GM12878 (cell line): ENCODE data around the gene PLCG1. TPM values are rescaled to one million over a fixed set of nuclear protein-coding genes. Genes with fewer than 3 reads are reported as not detected.

Source experiments
- ATAC-seq: fragments of 200-7000 bp; cut with Tn5 transposase; 3 replicates; pipeline ENCODE4 v1.9.1; 2020; ENCODE audit warnings: mild to moderate bottlenecking, moderate library complexity
- BruUV-seq: library from RNA; stranded (reverse); fragments of 400-500 nt; replicated peaks from 2 replicates; lab custom pipeline; 2021; lab: Mats Ljungman, UMichigan
- CTCF ChIA-PET: fragments of 300-600 bp; sonication (Branson Sonifier 250); formaldehyde crosslinking; extraction: SDS; loops from one replicate; lab custom pipeline; 2021; ENCODE audit warnings: inconsistent platforms; lab: Yijun Ruan, JAX
- POLR2A ChIA-PET: fragments of 350-600 bp; formaldehyde crosslinking; extraction: SDS; loops from one replicate; lab custom pipeline; 2021; ENCODE audit warnings: inconsistent platforms; lab: Charles Lee
- RAD21 ChIA-PET: fragments of 300-600 bp; sonication (Branson Sonifier 250); formaldehyde crosslinking; loops from one replicate; lab custom pipeline; 2023; ENCODE audit warnings: antibody characterized with exemption; ENCODE audit not compliant: unreplicated experiment; lab: Charles Lee
- SMC1A ChIA-PET: fragments of 300-600 bp; sonication (Branson Sonifier 250); formaldehyde crosslinking; loops from one replicate; lab custom pipeline; 2023; ENCODE audit not compliant: unreplicated experiment, uncharacterized antibody; lab: Charles Lee
- DNase-seq: peaks from one replicate; pipeline ENCODE4 v3.0.0-alpha.2; 2011; ENCODE audit warnings: low read depth, low spot score
- FAIRE-seq: peaks from 3 replicates; lab custom pipeline; 2011; peaks lifted over from hg19 to GRCh38; lab: Jason Lieb, UNC
- H2AFZ ChIP-seq: 2 replicates; pipeline ENCODE4 v1.6.0; 2011; ENCODE audit warnings: low read depth, low read length, control low read depth; ENCODE audit not compliant: control insufficient read depth
- H3K27ac ChIP-seq: 2 replicates; pipeline ENCODE4 v1.5.1; 2011; ENCODE audit warnings: control low read depth; ENCODE audit not compliant: control insufficient read depth, insufficient read depth
- H3K27me3 ChIP-seq, 2 experiments: replicated peaks in 1 of 2; 2 replicates each; pipeline versions ENCODE4 v1.6.0 to v1.6.1; 2011; ENCODE audit warnings: low read length in 1 of 2; ENCODE audit not compliant: control insufficient read depth in 2 of 2, insufficient read depth in 2 of 2
- H3K36me3 ChIP-seq, 2 experiments: 2 replicates each; pipeline ENCODE4 v1.5.1; 2011; ENCODE audit warnings: low read length in 1 of 2; ENCODE audit not compliant: control insufficient read depth in 2 of 2, insufficient read depth in 2 of 2
- H3K4me1 ChIP-seq: 2 replicates; pipeline ENCODE4 v1.6.1; 2011; ENCODE audit warnings: mild to moderate bottlenecking, low read length, moderate library complexity, mixed read lengths; ENCODE audit not compliant: control insufficient read depth, insufficient read depth
- H3K4me2 ChIP-seq: 2 replicates; pipeline ENCODE4 v1.6.0; 2011; ENCODE audit warnings: control low read depth; ENCODE audit not compliant: control insufficient read depth, insufficient read depth
- H3K4me3 ChIP-seq: fragments of 200-600 bp; sonication (generic); 2 replicates; pipeline ENCODE4 v1.5.1; 2016
- H3K79me2 ChIP-seq: 2 replicates; pipeline ENCODE4 v1.6.0; 2011; ENCODE audit warnings: low read length; ENCODE audit not compliant: control insufficient read depth, insufficient read depth
- H3K9ac ChIP-seq: 2 replicates; pipeline ENCODE4 v1.8.0; 2011; ENCODE audit warnings: low read length, control low read depth, mixed read lengths; ENCODE audit not compliant: control insufficient read depth, insufficient read depth
- H3K9me3 ChIP-seq: replicated peaks from 3 replicates; pipeline ENCODE4 v1.5.1; 2011; ENCODE audit warnings: mild to moderate bottlenecking, low read length; ENCODE audit not compliant: control insufficient read depth, insufficient read depth
- H4K20me1 ChIP-seq: 2 replicates; pipeline ENCODE4 v1.6.0; 2011; ENCODE audit not compliant: control insufficient read depth, insufficient read depth
- CEBPZ ChIP-seq: fragments of 150-350 bp; IDR thresholded peaks from 2 replicates; pipeline ENCODE4 v1.6.1; 2016; ENCODE audit warnings: low read depth, low read length
- CREM ChIP-seq: IDR thresholded peaks from 2 replicates; pipeline ENCODE4 v1.6.1; 2014; ENCODE audit warnings: antibody characterized with exemption, low read depth
- CUX1 ChIP-seq: IDR thresholded peaks from 2 replicates; pipeline ENCODE4 v1.6.1; 2012; ENCODE audit warnings: improper control_type of control experiment, low read depth, low read length; ENCODE audit not compliant: insufficient replicate concordance
- E4F1 ChIP-seq: fragments of 450-650 bp; IDR thresholded peaks from 2 replicates; pipeline ENCODE4 v1.6.1; 2018; ENCODE audit warnings: borderline replicate concordance, mild to moderate bottlenecking; ENCODE audit not compliant: partially characterized antibody
- NFYB ChIP-seq: IDR thresholded peaks from 2 replicates; pipeline ENCODE4 v1.6.1; 2011; ENCODE audit warnings: low read depth, mild to moderate bottlenecking, low read length, improper control_type of control experiment, moderate library complexity; ENCODE audit not compliant: insufficient read depth
- POLR2AphosphoS5 ChIP-seq: IDR thresholded peaks from 2 replicates; pipeline ENCODE4 v1.6.1; 2011; ENCODE audit warnings: mild to moderate bottlenecking, low read length, inconsistent platforms
- SPI1 ChIP-seq: IDR thresholded peaks from 2 replicates; pipeline ENCODE4 v1.6.1; 2011; ENCODE audit warnings: low read depth, mild to moderate bottlenecking, low read length, moderate library complexity, borderline replicate concordance; ENCODE audit not compliant: insufficient read depth
- WGBS: methylation state at CpG from one replicate; pipeline ENCODE4 v1.1.6; 2016; ENCODE audit warnings: low lambda C conversion rate; ENCODE audit not compliant: insufficient replicate concordance, insufficient coverage; ENCODE audit errors: missing lambda C conversion rate; 5-methylcytosine and 5-hydroxymethylcytosine counted together
- in situ Hi-C: fragments of 300-500 bp; cut with MboI; formaldehyde crosslinking; loops from 9 replicates; pipeline ENCODE4 v1.14.3; 2018; ENCODE audit warnings: mixed read lengths
- intact Hi-C: fragments of 100-400 bp; cut with micrococcal nuclease; formaldehyde crosslinking; loops from one replicate; pipeline ENCODE4 v1.14.2; 2022; ENCODE audit not compliant: unreplicated experiment
- polyA plus RNA-seq, 11 experiments: library from polyadenylated mRNA; depleted of rRNA in 4 of 11; unstranded in 6 of 11; stranded (reverse) in 5 of 11; fragments of >200 nt; fragmentation: Nextera tagmentation in 4 of 11; fragmentation: Illumina TruSeq in 1 of 11; extraction: Ambion mirVana in 4 of 11; extraction: Trizol in 1 of 11; gene quantifications; 1 replicate in 1 of 11; 2 replicates in 10 of 11; pipeline versions ENCODE4 v1.2.1 to v1.2.3, GENCODE V29; 2011 to 2016; ENCODE audit warnings: inconsistent platforms in 2 of 11, missing spikeins in 2 of 11, low read depth in 1 of 11
- total RNA-seq, 4 experiments: library from RNA; depleted of rRNA in 3 of 4; stranded (reverse); fragments of >200 nt in 3 of 4; fragmentation: Illumina TruSeq in 1 of 4; extraction: Trizol in 1 of 4; gene quantifications; 2 replicates each; pipeline versions ENCODE4 v1.2.1 to v1.2.3, GENCODE V29; 2013 to 2021

Gene PLCG1
- total and polyA plus RNA-seq, 10 of the 15 experiments (the other 5 are each of a cell fraction or from before 2014, with no cell fraction given), result 2.6 to 114 (median 45.3) TPM

- no peaks in the 10 kb centered on the region for H4K20me1 ChIP-seq
- H2AFZ ChIP-seq, result no peak overlapping the region
- intact Hi-C loops, result no loop called here
- no peak overlapping the region for H3K4me2 ChIP-seq
- H3K27me3 ChIP-seq, result no peaks in the 10 kb centered on the region
- in situ Hi-C loops, result no loop called here
- CTCF ChIA-PET, result interaction anchor here (2.3 to 10.1 kb wide), 3 partner anchors 113 to 137 kb away, joined by 11 to 326 read pairs (median 127); no protein-coding TSS in a partner anchor
- H3K79me2 ChIP-seq, result no peaks in the 10 kb centered on the region
- FAIRE-seq, result no peak
- DNase-seq, result no peak
- ATAC-seq, result no peak
- no peak overlapping the region for H3K4me3 ChIP-seq
- 99% methylated on average over 9 of the region's 9 CpGs for WGBS
- H3K9me3 ChIP-seq, result no peaks in the 10 kb centered on the region
- H3K36me3 ChIP-seq, result peaks cover 19 to 50% of the 10 kb centered on the region in 2 experiments
- no TSS peak for BruUV-seq
- RAD21 ChIA-PET, result interaction anchor here (7.1 kb wide), 1 partner anchor 109 kb away, joined by 111 read pairs; no protein-coding TSS in a partner anchor
- no peak overlapping the region for H3K27ac ChIP-seq
- no peaks in the 10 kb centered on the region for H3K4me1 ChIP-seq
- no peak overlapping the region for H3K9ac ChIP-seq
- POLR2A ChIA-PET, result interaction anchor here (0.9 kb wide), 1 partner anchor 67 kb away, joined by 3 read pairs; no protein-coding TSS in a partner anchor
- SMC1A ChIA-PET, result interaction anchor here (1.3 to 6.7 kb wide), 5 partner anchors 110 to 239 kb away, joined by 3 to 161 read pairs (median 4); no protein-coding TSS in a partner anchor
- no peak for TF ChIP-seq CEBPZ
- TF ChIP-seq CUX1, result no peak
- TF ChIP-seq CREM, result no peak
- no peak for TF ChIP-seq E4F1
- no peak for TF ChIP-seq NFYB
- TF ChIP-seq SPI1, result no peak
- no peak for TF ChIP-seq POLR2AphosphoS5
Measured at GRCh38 chr20:41100001-41100480, 37.3 kb upstream of the PLCG1 start.
